ENCODE measurements around the gene GSE1. TPM values are rescaled to one million over a fixed set of nuclear protein-coding genes. Genes with fewer than 3 reads are reported as not detected.

Gene GSE1
- total RNA-seq, 1 experiment from 2014 or later = 38.4 TPM

GRCh38 chr16:85595812-85596502 is 17.2 kb upstream of the GSE1 start:
- no peaks in the 10 kb centered on the region for H3K9me2 ChIP-seq (replicated peaks; ENCODE audit: low read length)
- ATAC-seq (no peak), DNase-seq (no peak)
- no peak overlapping the region for H3K4me2 ChIP-seq (ENCODE audit: low read length)
- ChIA-PET POLR2A (ENCODE audit: unreplicated experiment) (no interaction called here), CTCF (no interaction called here)
- no peaks in the 10 kb centered on the region for H3K36me3 ChIP-seq (ENCODE audit: low read depth, low read length)
- no peaks in the 10 kb centered on the region for H3F3A ChIP-seq (ENCODE audit: low read length, unreplicated experiment)
- no peaks in the 10 kb centered on the region for H4K20me1 ChIP-seq (ENCODE audit: low read length)
- no peaks in the 10 kb centered on the region for H3K9me3 ChIP-seq (ENCODE audit: low read length)
- H3K27ac ChIP-seq (ENCODE audit: low read length) = no peak overlapping the region
- TF ChIP-seq EZH2phosphoT487 (IDR thresholded peaks at IDR 0.05; ENCODE audit: borderline replicate concordance, low read length) (no peak), EZH2 (IDR thresholded peaks at IDR 0.05; ENCODE audit: low read length, unreplicated experiment) (no peak), CTCF (conservative IDR thresholded peaks at IDR 0.05; ENCODE audit: low read depth, low read length) (no peak)
- intact Hi-C loops (cut with micrococcal nuclease) = no loop called here
- BruUV-seq (replicated peaks) = no TSS peak
- H3K9ac ChIP-seq (ENCODE audit: low read length) = no peak overlapping the region
- no peak overlapping the region for H3K4me3 ChIP-seq (ENCODE audit: low read length)
- H3K4me1 ChIP-seq (ENCODE audit: insufficient read depth, low read length) = no peaks in the 10 kb centered on the region
- H3K27me3 ChIP-seq (ENCODE audit: low read length) = no peaks in the 10 kb centered on the region
- H3K79me2 ChIP-seq (ENCODE audit: low read length) = no peaks in the 10 kb centered on the region
- no peak overlapping the region for H2AFZ ChIP-seq (ENCODE audit: low read length)

GRCh38 chr16:85598141-85598540 is 15.0 kb upstream of the GSE1 start:
- H2AFZ ChIP-seq (ENCODE audit: low read length) = no peak overlapping the region
- H3K4me1 ChIP-seq (ENCODE audit: insufficient read depth, low read length) = no peaks in the 10 kb centered on the region
- H3K36me3 ChIP-seq (ENCODE audit: low read depth, low read length) = no peaks in the 10 kb centered on the region
- no peaks in the 10 kb centered on the region for H3K9me2 ChIP-seq (replicated peaks; ENCODE audit: low read length)
- no peaks in the 10 kb centered on the region for H3F3A ChIP-seq (ENCODE audit: low read length, unreplicated experiment)
- H3K4me3 ChIP-seq (ENCODE audit: low read length) = no peak overlapping the region
- DNase-seq (no peak), ATAC-seq (no peak)
- CTCF ChIA-PET = no interaction called here
- H3K9ac ChIP-seq (ENCODE audit: low read length) = no peak overlapping the region
- POLR2A ChIA-PET (ENCODE audit: unreplicated experiment) = no interaction called here
- no peaks in the 10 kb centered on the region for H3K79me2 ChIP-seq (ENCODE audit: low read length)
- H3K27ac ChIP-seq (ENCODE audit: low read length) = no peak overlapping the region
- no peaks in the 10 kb centered on the region for H4K20me1 ChIP-seq (ENCODE audit: low read length)
- no peaks in the 10 kb centered on the region for H3K27me3 ChIP-seq (ENCODE audit: low read length)
- H3K4me2 ChIP-seq (ENCODE audit: low read length) = no peak overlapping the region
- intact Hi-C loops (cut with micrococcal nuclease) = no loop called here
- TF ChIP-seq CTCF (conservative IDR thresholded peaks at IDR 0.05; ENCODE audit: low read depth, low read length) (no peak), EZH2 (IDR thresholded peaks at IDR 0.05; ENCODE audit: low read length, unreplicated experiment) (no peak), EZH2phosphoT487 (IDR thresholded peaks at IDR 0.05; ENCODE audit: borderline replicate concordance, low read length) (no peak)
- H3K9me3 ChIP-seq (ENCODE audit: low read length) = no peaks in the 10 kb centered on the region
- no TSS peak for BruUV-seq (replicated peaks)

GRCh38 chr16:85600078-85600477 is 13.0 kb upstream of the GSE1 start:
- Histone ChIP-seq H3K4me1 (ENCODE audit: insufficient read depth, low read length) (no peaks in the 10 kb centered on the region), H2AFZ (ENCODE audit: low read length) (no peak overlapping the region), H3K27ac (ENCODE audit: low read length) (no peak overlapping the region), H4K20me1 (ENCODE audit: low read length) (no peaks in the 10 kb centered on the region), H3K36me3 (ENCODE audit: low read depth, low read length) (no peaks in the 10 kb centered on the region), H3K4me3 (ENCODE audit: low read length) (no peak overlapping the region), H3K4me2 (ENCODE audit: low read length) (no peak overlapping the region), H3K27me3 (ENCODE audit: low read length) (no peaks in the 10 kb centered on the region), H3K9me3 (ENCODE audit: low read length) (no peaks in the 10 kb centered on the region), H3F3A (ENCODE audit: low read length, unreplicated experiment) (no peaks in the 10 kb centered on the region), H3K9ac (ENCODE audit: low read length) (no peak overlapping the region), H3K9me2 (replicated peaks; ENCODE audit: low read length) (no peaks in the 10 kb centered on the region), H3K79me2 (ENCODE audit: low read length) (no peaks in the 10 kb centered on the region)
- no TSS peak for BruUV-seq (replicated peaks)
- CTCF ChIA-PET = no interaction called here
- ATAC-seq (no peak), DNase-seq (no peak)
- TF ChIP-seq CTCF (conservative IDR thresholded peaks at IDR 0.05; ENCODE audit: low read depth, low read length) = no peak
- no peak for TF ChIP-seq EZH2phosphoT487 (IDR thresholded peaks at IDR 0.05; ENCODE audit: borderline replicate concordance, low read length)
- intact Hi-C loops (cut with micrococcal nuclease) = no loop called here
- POLR2A ChIA-PET (ENCODE audit: unreplicated experiment) = no interaction called here

All from PC-3 (cell line).